IMR-90 (cell line): ENCODE results near the gene APOBEC3B. TPM values are rescaled to one million over a fixed set of nuclear protein-coding genes. Genes with fewer than 3 reads are reported as not detected.

Source experiments
- ATAC-seq: fragments of 200-7000 bp; cut with Tn5 transposase; 2 replicates; pipeline ENCODE4 v1.9.1; 2020; ENCODE audit warnings: low read depth, mild to moderate bottlenecking, moderate library complexity
- BruUV-seq: library from RNA; stranded (reverse); fragments of 400-500 nt; replicated peaks from 2 replicates; lab custom pipeline; 2021; lab: Mats Ljungman, UMichigan
- CTCF ChIA-PET: fragments of 300-600 bp; formaldehyde crosslinking; extraction: SDS; loops from one replicate; lab custom pipeline; 2021; ENCODE audit warnings: antibody characterized with exemption; lab: Yijun Ruan, JAX
- POLR2A ChIA-PET: fragments of 300-600 bp; sonication (Branson Sonifier 250); formaldehyde crosslinking; loops from one replicate; lab custom pipeline; 2022; ENCODE audit warnings: antibody characterized with exemption; ENCODE audit not compliant: unreplicated experiment; lab: Charles Lee
- DNase-seq: peaks from one replicate; pipeline ENCODE4 v3.0.0; 2013
- H2AFZ ChIP-seq: replicated peaks from 2 replicates; pipeline ENCODE3; 2013; ENCODE audit warnings: low read length, mild to moderate bottlenecking; ENCODE audit not compliant: poor library complexity
- H2AK5ac ChIP-seq: 2 replicates; pipeline ENCODE4 v1.6.1; 2013; ENCODE audit warnings: low read depth, low read length, inconsistent platforms
- H2AK9ac ChIP-seq: replicated peaks from 2 replicates; pipeline ENCODE3; 2013; ENCODE audit warnings: mild to moderate bottlenecking, low read depth, low read length, moderate library complexity; ENCODE audit not compliant: poor library complexity
- H2BK120ac ChIP-seq: 2 replicates; pipeline ENCODE4 v1.6.1; 2013; ENCODE audit warnings: low read depth, low read length, inconsistent platforms
- H2BK15ac ChIP-seq: 3 replicates; pipeline ENCODE4 v1.6.1; 2013; ENCODE audit warnings: low read depth, low read length, inconsistent platforms
- H2BK20ac ChIP-seq: 2 replicates; pipeline ENCODE4 v1.6.1; 2013; ENCODE audit warnings: low read depth, mild to moderate bottlenecking, inconsistent platforms, low read length, moderate library complexity
- H2BK5ac ChIP-seq: 2 replicates; pipeline ENCODE4 v1.6.1; 2013; ENCODE audit warnings: mild to moderate bottlenecking, low read depth, low read length, inconsistent platforms; ENCODE audit not compliant: poor library complexity, severe bottlenecking
- H3K14ac ChIP-seq: replicated peaks from 2 replicates; pipeline ENCODE4 v1.6.1; 2013; ENCODE audit warnings: low read depth, low read length, inconsistent platforms
- H3K18ac ChIP-seq: 2 replicates; pipeline ENCODE4 v1.6.1; 2013; ENCODE audit warnings: low read depth, low read length, control low read depth
- H3K23ac ChIP-seq: 2 replicates; pipeline ENCODE4 v1.6.1; 2013; ENCODE audit warnings: low read depth, low read length, inconsistent platforms
- H3K27ac ChIP-seq: 2 replicates; pipeline ENCODE4 v1.5.1; 2013; ENCODE audit warnings: mild to moderate bottlenecking, control low read depth, low read length; ENCODE audit not compliant: insufficient read depth
- H3K27me3 ChIP-seq: 2 replicates; pipeline ENCODE4 v1.6.1; 2013; ENCODE audit warnings: low read length; ENCODE audit not compliant: control insufficient read depth, insufficient read depth
- H3K36me3 ChIP-seq: 2 replicates; pipeline ENCODE4 v1.6.1; 2013; ENCODE audit warnings: low read length, mixed read lengths; ENCODE audit not compliant: control insufficient read depth, insufficient read depth
- H3K4ac ChIP-seq: 2 replicates; pipeline ENCODE4 v1.6.1; 2013; ENCODE audit warnings: low read depth, low read length, inconsistent platforms
- H3K4me1 ChIP-seq: 2 replicates; pipeline ENCODE4 v1.6.1; 2013; ENCODE audit warnings: low read length, mixed read lengths; ENCODE audit not compliant: control insufficient read depth, insufficient read depth
- H3K4me2 ChIP-seq: 2 replicates; pipeline ENCODE4 v1.6.1; 2013; ENCODE audit warnings: low read depth, mild to moderate bottlenecking, control low read depth, low read length, moderate library complexity
- H3K4me3 ChIP-seq: 2 replicates; pipeline ENCODE4 v1.5.1; 2013; ENCODE audit warnings: low read depth, mild to moderate bottlenecking, control low read depth, low read length, moderate library complexity; ENCODE audit not compliant: insufficient read depth
- H3K56ac ChIP-seq: 2 replicates; pipeline ENCODE4 v1.6.1; 2013; ENCODE audit warnings: low read length, inconsistent platforms; ENCODE audit not compliant: insufficient read depth; ENCODE audit errors: extremely low read depth
- H3K79me1 ChIP-seq, 2 experiments: 2 replicates each; pipeline ENCODE4 v1.6.1; 2013; ENCODE audit warnings: low read length in 2 of 2, inconsistent platforms in 1 of 2, low read depth in 1 of 2
- H3K9ac ChIP-seq: 2 replicates; pipeline ENCODE4 v1.6.1; 2013; ENCODE audit warnings: low read depth, low read length, control low read depth
- H3K9me1 ChIP-seq: 2 replicates; pipeline ENCODE4 v1.6.1; 2013; ENCODE audit warnings: low read length, inconsistent platforms; ENCODE audit not compliant: insufficient read depth
- H3K9me3 ChIP-seq: 2 replicates; pipeline ENCODE4 v1.6.1; 2013; ENCODE audit warnings: low read length; ENCODE audit not compliant: control insufficient read depth, insufficient read depth
- H4K20me1 ChIP-seq: 2 replicates; pipeline ENCODE4 v1.6.1; 2013; ENCODE audit warnings: low read length, inconsistent platforms; ENCODE audit not compliant: insufficient read depth
- H4K5ac ChIP-seq: 2 replicates; pipeline ENCODE4 v1.6.1; 2013; ENCODE audit warnings: mild to moderate bottlenecking, low read depth, low read length, control low read depth
- H4K8ac ChIP-seq, 2 experiments: 2 replicates each; pipeline ENCODE4 v1.6.1; 2013; ENCODE audit warnings: low read depth in 2 of 2, low read length in 2 of 2, control low read depth in 1 of 2, inconsistent platforms in 1 of 2
- H4K91ac ChIP-seq: 2 replicates; pipeline ENCODE4 v1.6.1; 2013; ENCODE audit warnings: low read depth, low read length, inconsistent platforms; ENCODE audit not compliant: insufficient read depth
- CEBPB ChIP-seq: IDR thresholded peaks from 2 replicates; pipeline ENCODE4 v1.6.1; 2012; ENCODE audit warnings: low read depth, low read length, improper control_type of control experiment
- CTCF ChIP-seq: conservative IDR thresholded peaks from 2 replicates; pipeline ENCODE4 v1.5.1; 2012; ENCODE audit warnings: mild to moderate bottlenecking, low read depth, low read length, improper control_type of control experiment
- MAFK ChIP-seq: IDR thresholded peaks from 2 replicates; pipeline ENCODE4 v1.6.1; 2012; ENCODE audit warnings: low read depth, low read length, improper control_type of control experiment
- MAZ ChIP-seq: IDR thresholded peaks from 2 replicates; pipeline ENCODE4 v1.6.1; 2012; ENCODE audit warnings: low read depth, mild to moderate bottlenecking, low read length, improper control_type of control experiment, moderate library complexity, borderline replicate concordance
- NFE2L2 ChIP-seq: fragments of 150-350 bp; IDR thresholded peaks from 2 replicates; pipeline ENCODE4 v1.6.1; 2016; ENCODE audit warnings: low read depth, mild to moderate bottlenecking, low read length
- POLR2A ChIP-seq: IDR thresholded peaks from 2 replicates; pipeline ENCODE4 v1.6.1; 2012; ENCODE audit warnings: mild to moderate bottlenecking, low read depth, low read length
- RCOR1 ChIP-seq: IDR thresholded peaks from 2 replicates; pipeline ENCODE4 v1.6.1; 2012; ENCODE audit warnings: mild to moderate bottlenecking, low read length, improper control_type of control experiment; ENCODE audit not compliant: insufficient replicate concordance
- RFX5 ChIP-seq: IDR thresholded peaks from 2 replicates; pipeline ENCODE4 v1.8.0; 2012; ENCODE audit warnings: low read depth, mild to moderate bottlenecking, low read length, moderate library complexity
- USF2 ChIP-seq: fragments of 150-350 bp; IDR thresholded peaks from 2 replicates; pipeline ENCODE4 v1.6.1; 2017; ENCODE audit warnings: mild to moderate bottlenecking, antibody characterized with exemption, low read length, low read depth
- WGBS, 2 experiments: methylation state at CpG; one replicate each; pipeline versions ENCODE4 v1.1.5 to v1.1.7; 2013; ENCODE audit warnings: missing lambda C conversion rate in 2 of 2; ENCODE audit not compliant: insufficient read length in 1 of 2; ENCODE audit errors: extremely low coverage in 2 of 2; 5-methylcytosine and 5-hydroxymethylcytosine counted together
- dilution Hi-C: fragments of 300-500 bp; cut with HindIII; formaldehyde crosslinking; loops from one replicate; pipeline ENCODE4 v1.14.3; 2018; ENCODE audit warnings: low sequenced_read_pairs; ENCODE audit not compliant: unreplicated experiment
- in situ Hi-C: fragments of 300-500 bp; cut with MboI; formaldehyde crosslinking; loops from 3 replicates; pipeline ENCODE4 v1.14.3; 2019; ENCODE audit warnings: low sequenced_read_pairs, inconsistent platforms, mixed read lengths
- intact Hi-C: fragments of 100-400 bp; cut with micrococcal nuclease; formaldehyde crosslinking; loops from 2 replicates; pipeline ENCODE4 v1.10.0; 2022
- polyA plus RNA-seq, 3 experiments: library from polyadenylated mRNA; depleted of rRNA; stranded (reverse); fragments of >200 nt; gene quantifications; 2 replicates each; pipeline ENCODE4 v1.2.3, GENCODE V29; 2012; ENCODE audit warnings: low replicate concordance in 1 of 3
- total RNA-seq: library from RNA; depleted of rRNA; stranded (reverse); fragments of >200 nt; gene quantifications from 2 replicates; pipeline ENCODE4 v1.2.3, GENCODE V29; 2012

Gene APOBEC3B
- total and polyA plus RNA-seq, 2 of the 4 experiments (the other 2 are of a cell fraction): 17.6 to 34.2 TPM

GRCh38 chr22:38963872-38964271 lies 18.3 kb upstream of the APOBEC3B start:
- Histone ChIP-seq H2AK5ac (no peak overlapping the region), H2AFZ (no peak overlapping the region), H3K4ac (no peak overlapping the region), H3K4me1 (no peaks in the 10 kb centered on the region), H4K20me1 (no peaks in the 10 kb centered on the region; the same call in none of the 2 replicates), H4K91ac (no peak overlapping the region), H3K56ac (no peak overlapping the region), H2BK120ac (no peak overlapping the region), H3K9me1 (no peaks in the 10 kb centered on the region), H2BK5ac (peak overlapping the region; percentile 33), H4K5ac (no peak overlapping the region), H4K8ac (no peak overlapping the region), H2BK20ac (no peak overlapping the region), H3K79me1 (no peaks in the 10 kb centered on the region), H3K23ac (no peak overlapping the region), H3K14ac (no peak overlapping the region), H2BK15ac (no peak overlapping the region), H3K9me3 (no peaks in the 10 kb centered on the region), H3K27me3 (peaks cover 51% of the 10 kb centered on the region), H3K4me3 (no peak overlapping the region), H3K9ac (no peak overlapping the region), H3K36me3 (no peaks in the 10 kb centered on the region), H3K27ac (no peak overlapping the region), H3K18ac (no peak overlapping the region), H3K4me2 (no peak overlapping the region), H2AK9ac (no peak overlapping the region)
- dilution Hi-C loops: no loop called here
- WGBS, 2 experiments: 80% methylated on average over 2 of the region's 9 CpGs; no CpG with 5 or more reads in 1 of the 2 experiments
- ATAC-seq (no peak), DNase-seq (no peak)
- TF ChIP-seq CTCF (no peak), POLR2A (no peak), CEBPB (no peak), MAZ (no peak), NFE2L2 (no peak), MAFK (no peak), RCOR1 (no peak), USF2 (no peak), RFX5 (no peak)
- POLR2A ChIA-PET: no interaction called here
- CTCF ChIA-PET: no interaction called here
- intact Hi-C loops: no loop called here
- in situ Hi-C loops: no loop called here
- no TSS peak for BruUV-seq
